ENCODE data around the gene CDADC1. TPM values are rescaled to one million over a fixed set of nuclear protein-coding genes. Genes with fewer than 3 reads are reported as not detected.
A peak's percentile ranks its signal among the peaks of the same experiment; 100 is the strongest.

CDADC1 gene
- total RNA-seq, 1 donor, result 3.8 TPM

DNA sequence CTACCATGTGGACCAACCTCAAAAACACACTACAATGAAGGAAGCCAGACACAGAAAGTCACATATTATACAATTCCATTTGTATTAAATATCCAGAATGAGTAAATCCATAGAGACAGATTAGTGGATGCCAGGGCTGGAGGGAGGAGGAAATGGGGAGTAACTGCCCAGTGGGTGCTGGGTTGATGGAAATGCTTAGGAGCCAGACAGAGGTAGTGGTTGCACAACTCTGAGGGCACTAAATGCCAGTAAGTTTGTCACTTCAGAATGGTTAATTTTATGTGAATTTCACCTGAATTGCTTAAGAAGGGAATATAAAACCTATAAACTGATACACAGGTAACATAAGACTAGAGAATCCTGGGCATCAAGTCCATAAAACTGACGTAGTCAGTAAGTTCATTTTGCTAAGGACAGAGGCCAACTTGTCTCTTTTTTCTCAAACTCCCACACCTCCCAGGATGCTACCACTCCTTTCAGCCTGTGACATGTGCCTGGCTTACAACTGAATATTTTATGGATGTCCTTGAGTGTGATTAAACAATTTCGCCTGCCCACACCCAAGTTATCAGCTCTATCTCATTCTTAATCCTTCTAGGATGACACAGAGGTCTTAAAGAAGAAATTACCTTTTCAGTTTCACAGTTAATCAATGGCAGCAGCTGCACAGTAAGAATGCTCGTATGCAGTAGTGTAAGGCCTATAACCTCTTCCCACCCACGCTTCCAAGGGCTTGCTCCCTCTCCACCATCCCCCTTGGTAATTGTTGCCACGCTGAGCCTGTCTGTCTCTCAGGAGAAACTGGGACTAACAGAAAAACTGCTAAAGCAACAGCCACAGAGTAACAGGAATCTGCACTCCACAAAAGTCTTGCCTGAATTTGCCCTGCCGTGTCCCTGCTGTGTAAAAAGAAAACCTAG is 33.5 kb upstream of the CDADC1 start:
- no peak for TF ChIP-seq CTCF (IDR thresholded peaks at IDR 0.05; ENCODE audit: insufficient read depth, low read length)
- DNase-seq (ENCODE audit: low read depth), result no peak
- no peak overlapping the region for H3K4me3 ChIP-seq (ENCODE audit: low read depth, low read length)

DNA sequence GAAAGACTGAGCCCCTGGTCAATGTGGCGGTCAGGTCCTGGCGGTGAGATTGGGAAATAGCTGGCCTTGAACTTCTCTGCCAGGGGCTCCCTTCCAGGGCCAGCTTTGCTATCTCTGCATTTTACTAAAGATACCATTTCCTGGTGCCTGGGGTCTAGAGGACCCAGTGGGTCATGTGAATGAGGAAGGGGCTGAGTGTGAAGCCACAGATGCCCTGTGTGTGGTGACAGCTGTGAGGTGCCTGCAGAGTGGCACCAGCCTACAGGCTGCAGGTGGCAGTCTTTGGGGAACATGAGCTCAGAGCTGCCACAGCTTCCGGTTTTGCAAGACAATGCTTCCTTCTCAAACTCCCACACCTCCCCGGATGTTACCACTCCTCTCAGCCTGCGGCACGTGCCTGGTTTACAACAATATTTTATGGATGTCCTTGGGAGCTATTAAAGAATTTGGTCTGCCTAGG is 32.8 kb upstream of the CDADC1 start:
- TF ChIP-seq CTCF (IDR thresholded peaks at IDR 0.05; ENCODE audit: insufficient read depth, low read length), result no peak
- no peak for DNase-seq (ENCODE audit: low read depth)
- H3K4me3 ChIP-seq (ENCODE audit: low read depth, low read length), result no peak overlapping the region

DNA sequence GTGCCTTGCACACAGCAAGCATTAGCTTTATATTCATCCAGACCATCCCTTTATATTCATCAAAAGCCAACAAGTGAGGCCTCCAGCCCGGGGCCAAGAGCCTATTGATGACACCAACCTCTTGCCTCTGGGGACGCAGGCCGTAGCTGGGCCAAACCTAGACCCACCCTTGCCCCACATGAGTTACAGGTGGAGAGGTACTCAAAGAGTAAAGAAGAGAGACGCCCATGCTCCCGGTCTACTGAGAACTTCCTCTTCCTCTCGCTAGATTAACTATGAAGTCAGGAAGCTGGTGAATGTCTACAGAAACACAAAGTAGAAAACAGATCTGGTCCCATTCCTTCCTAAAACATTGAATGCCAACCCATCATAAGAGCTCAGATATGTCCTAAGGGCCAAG is 31.4 kb upstream of the CDADC1 start:
- no peak overlapping the region for H3K4me3 ChIP-seq (ENCODE audit: low read depth, low read length)
- DNase-seq (ENCODE audit: low read depth), result no peak
- TF ChIP-seq CTCF (IDR thresholded peaks at IDR 0.05; ENCODE audit: insufficient read depth, low read length), result no peak

DNA sequence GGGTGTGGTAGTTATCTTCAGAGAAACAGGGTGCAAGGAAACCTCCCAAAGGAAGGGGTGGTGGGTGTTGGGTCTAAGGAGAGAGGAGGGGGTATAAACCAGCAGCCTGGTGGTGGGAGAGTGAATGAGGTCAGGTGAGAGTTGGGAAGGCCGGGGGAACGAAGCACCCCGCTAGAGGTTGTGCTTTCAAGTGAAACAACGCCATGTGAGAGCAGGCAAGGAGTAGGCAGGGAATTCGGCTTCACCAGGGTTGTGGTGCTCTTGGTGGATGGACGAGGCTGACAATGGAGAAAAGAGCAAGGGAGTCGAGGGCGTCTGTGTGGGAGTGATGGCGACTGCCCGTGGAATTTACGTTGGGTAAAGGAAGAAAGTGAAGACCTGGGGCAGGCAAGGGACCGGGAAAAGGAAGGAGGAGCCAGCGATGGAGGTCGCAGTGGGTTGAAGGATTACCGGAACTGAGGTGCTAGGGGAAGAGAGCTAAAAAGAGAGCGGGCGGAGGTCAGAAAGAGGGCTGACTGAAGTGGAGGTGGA is 29.7 kb upstream of the CDADC1 start:
- no peak overlapping the region for H3K4me3 ChIP-seq (ENCODE audit: low read depth, low read length)
- no peak for DNase-seq (ENCODE audit: low read depth)
- TF ChIP-seq CTCF (IDR thresholded peaks at IDR 0.05; ENCODE audit: insufficient read depth, low read length), result no peak

GRCh38 chr13:49218493-49219051 is 29.2 kb upstream of the CDADC1 start:
- TF ChIP-seq CTCF (IDR thresholded peaks at IDR 0.05; ENCODE audit: insufficient read depth, low read length), result no peak
- no peak overlapping the region for H3K4me3 ChIP-seq (ENCODE audit: low read depth, low read length)
- DNase-seq (ENCODE audit: low read depth), result no peak

GRCh38 chr13:49219647-49220035 is 28.1 kb upstream of the CDADC1 start:
- no peak overlapping the region for H3K4me3 ChIP-seq (ENCODE audit: low read depth, low read length)
- DNase-seq (ENCODE audit: low read depth), result peak; percentile 15
- no peak for TF ChIP-seq CTCF (IDR thresholded peaks at IDR 0.05; ENCODE audit: insufficient read depth, low read length)

Data from fibroblast of the aortic adventitia (primary cell).